SK-N-MC (cell line): Measurements from ENCODE around the gene TBC1D1.

Experiments used
- DNase-seq: peaks from one replicate; pipeline ENCODE4 v3.0.0-alpha.2; 2011; ENCODE audit warnings: low read depth, low spot score
- H3K27ac ChIP-seq: fragments of 200-600 bp; sonication (generic); 2 replicates; pipeline ENCODE4 v1.5.1; 2016; ENCODE audit warnings: mixed run types
- H3K36me3 ChIP-seq: fragments of 200-600 bp; sonication (generic); 2 replicates; pipeline ENCODE4 v1.6.1; 2017; ENCODE audit warnings: antibody characterized with exemption, low read length, mixed read lengths; ENCODE audit not compliant: insufficient read depth
- H3K4me3 ChIP-seq: fragments of 200-600 bp; sonication (generic); 2 replicates; pipeline ENCODE4 v1.5.1; 2016
- H3K9ac ChIP-seq: fragments of 200-600 bp; sonication (generic); 2 replicates; pipeline ENCODE4 v1.8.0; 2017; ENCODE audit warnings: mixed run types, mixed read lengths; ENCODE audit not compliant: insufficient read length
- H3K9me3 ChIP-seq: fragments of 200-600 bp; sonication (generic); 2 replicates; pipeline ENCODE4 v1.6.1; 2017; ENCODE audit warnings: low read depth, mild to moderate bottlenecking, antibody characterized with exemption, low read length, moderate library complexity, mixed read lengths
- EZH2 ChIP-seq: fragments of 200-600 bp; sonication (generic); IDR thresholded peaks from one replicate; pipeline ENCODE4 v1.6.1; 2017; ENCODE audit warnings: antibody characterized with exemption
- FOXP2 ChIP-seq: optimal IDR thresholded peaks from 2 replicates; pipeline ENCODE3; 2011; ENCODE audit warnings: mild to moderate bottlenecking, moderate library complexity; ENCODE audit not compliant: insufficient read depth; ENCODE audit errors: extremely low read length, control extremely low read depth
- POLR2AphosphoS5 ChIP-seq: IDR thresholded peaks from 2 replicates; pipeline ENCODE4 v1.6.1; 2012; ENCODE audit warnings: mild to moderate bottlenecking, low read depth, low read length, borderline replicate concordance

TBC1D1 gene

DNA sequence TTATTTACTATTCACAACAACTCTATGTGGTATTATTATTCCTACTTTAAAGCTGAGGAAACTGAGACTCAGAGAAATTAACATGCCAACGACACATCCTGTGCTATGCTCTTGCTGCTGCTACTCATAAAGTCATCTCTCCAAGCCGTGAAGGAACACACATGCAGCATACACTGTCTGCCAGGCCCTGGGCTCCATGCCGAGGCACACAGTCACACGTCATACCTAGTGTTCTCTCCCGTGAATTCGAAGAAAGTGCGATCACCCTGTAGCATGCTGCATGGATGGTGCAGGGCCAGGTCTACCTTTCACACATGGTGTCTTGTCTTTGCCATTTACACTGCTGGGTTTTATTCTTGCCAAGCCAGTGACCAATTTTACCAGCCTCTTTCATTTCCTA is 34.1 kb downstream of the TBC1D1 start:
- no peaks in the 10 kb centered on the region for H3K9me3 ChIP-seq
- H3K27ac ChIP-seq = no peak overlapping the region
- H3K4me3 ChIP-seq = no peak overlapping the region
- TF ChIP-seq EZH2 (no peak), POLR2AphosphoS5 (no peak)
- DNase-seq = no peak
- H3K36me3 ChIP-seq = no peaks in the 10 kb centered on the region
- H3K9ac ChIP-seq = no peak overlapping the region

DNA sequence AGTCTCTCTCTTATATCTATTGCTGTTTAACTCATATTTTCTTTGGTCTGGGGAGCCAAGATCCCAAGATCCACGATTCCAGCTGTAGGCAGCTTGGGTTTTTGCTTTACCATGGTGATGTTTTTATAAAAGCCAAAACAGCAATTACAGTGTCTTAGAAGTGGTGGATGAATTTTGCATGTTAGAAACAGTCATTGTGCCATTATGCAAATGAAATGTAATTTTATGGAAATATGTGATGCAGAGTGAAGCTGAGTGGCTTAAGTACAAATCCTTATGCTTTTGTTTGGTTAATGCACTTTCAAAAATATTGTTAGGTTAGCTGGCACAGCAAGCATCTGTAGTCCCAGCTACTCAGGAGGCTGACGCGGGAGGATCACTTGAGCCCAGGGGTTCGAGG is 36.5 kb downstream of the TBC1D1 start:
- no peak for TF ChIP-seq FOXP2
- TF ChIP-seq POLR2AphosphoS5 = no peak
- no peak for TF ChIP-seq EZH2
- H3K9me3 ChIP-seq = no peaks in the 10 kb centered on the region
- no peak overlapping the region for H3K4me3 ChIP-seq
- no peak overlapping the region for H3K9ac ChIP-seq
- no peak overlapping the region for H3K27ac ChIP-seq
- no peak for DNase-seq
- no peaks in the 10 kb centered on the region for H3K36me3 ChIP-seq

DNA sequence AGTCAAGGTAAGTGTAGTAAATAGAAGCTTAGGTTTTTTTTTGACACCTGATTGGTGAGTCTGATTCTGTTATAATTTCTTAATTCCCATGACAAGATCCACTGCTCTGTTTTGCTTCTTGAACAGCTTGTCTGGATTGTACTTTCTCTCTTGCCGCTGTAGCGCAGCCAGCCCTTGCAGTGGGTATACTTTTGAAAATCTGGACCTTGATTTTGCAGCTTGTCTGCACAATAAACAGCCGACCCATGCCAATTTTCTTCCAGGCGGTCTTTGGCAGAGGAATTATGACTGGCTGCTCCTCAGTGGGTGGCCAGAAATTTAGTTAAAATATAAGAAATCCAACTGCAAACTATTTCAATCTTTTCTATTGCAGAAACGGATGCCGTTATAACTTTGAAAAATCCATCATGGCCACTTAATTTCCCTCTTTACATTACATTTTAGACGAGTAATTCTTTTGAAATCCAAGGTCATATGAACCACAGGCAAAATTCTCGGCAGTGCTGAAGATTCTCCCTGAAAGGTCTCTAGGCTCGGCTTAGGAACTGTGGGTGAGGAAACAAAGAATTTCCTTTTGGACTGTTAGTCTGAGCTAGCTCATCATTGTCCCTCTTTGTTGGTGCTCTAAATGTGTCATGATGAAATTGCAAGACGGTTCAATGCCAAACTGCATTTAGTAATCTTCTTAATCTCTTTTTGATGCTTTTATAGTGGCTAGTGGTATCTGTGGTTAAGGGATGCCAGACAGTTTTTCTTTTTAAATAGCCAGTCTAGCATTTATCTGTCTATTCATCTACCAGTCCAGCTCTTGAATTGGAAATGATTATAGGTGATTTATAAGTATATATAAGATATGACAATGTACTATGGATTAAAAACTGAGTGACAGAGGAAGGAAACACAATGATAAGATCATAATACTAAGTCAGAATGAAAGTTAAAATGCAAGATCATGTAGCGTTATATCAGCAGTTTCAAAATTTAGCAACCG is 37.8 kb downstream of the TBC1D1 start:
- Histone ChIP-seq H3K4me3 (no peak overlapping the region), H3K27ac (no peak overlapping the region), H3K36me3 (no peaks in the 10 kb centered on the region), H3K9me3 (no peaks in the 10 kb centered on the region), H3K9ac (no peak overlapping the region)
- no peak for TF ChIP-seq FOXP2
- no peak for TF ChIP-seq POLR2AphosphoS5
- TF ChIP-seq EZH2 = no peak
- no peak for DNase-seq

DNA sequence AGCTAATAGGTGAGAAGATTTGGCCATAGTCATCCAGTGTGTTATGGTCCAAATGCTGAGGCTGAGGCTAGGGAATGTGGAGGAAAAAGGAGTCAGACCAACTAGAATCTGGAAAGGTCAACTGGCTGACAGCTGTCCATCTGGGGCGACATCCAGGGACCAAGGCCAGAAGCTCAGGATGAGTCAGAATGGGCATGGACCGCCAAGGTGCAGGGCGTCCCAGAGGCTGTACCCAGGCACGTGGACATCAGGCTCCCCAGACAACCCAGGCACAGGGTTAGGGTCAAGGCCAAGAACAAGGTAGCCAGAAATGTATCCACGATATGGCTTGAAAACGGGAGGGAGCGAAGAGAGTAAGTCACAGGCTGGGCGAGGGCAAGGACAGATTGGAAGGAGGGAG is 43.2 kb downstream of the TBC1D1 start:
- Histone ChIP-seq H3K9me3 (no peaks in the 10 kb centered on the region), H3K9ac (no peak overlapping the region), H3K27ac (no peak overlapping the region), H3K4me3 (no peak overlapping the region), H3K36me3 (no peaks in the 10 kb centered on the region)
- no peak for TF ChIP-seq POLR2AphosphoS5
- TF ChIP-seq FOXP2 = no peak
- no peak for TF ChIP-seq EZH2
- DNase-seq = no peak

DNA sequence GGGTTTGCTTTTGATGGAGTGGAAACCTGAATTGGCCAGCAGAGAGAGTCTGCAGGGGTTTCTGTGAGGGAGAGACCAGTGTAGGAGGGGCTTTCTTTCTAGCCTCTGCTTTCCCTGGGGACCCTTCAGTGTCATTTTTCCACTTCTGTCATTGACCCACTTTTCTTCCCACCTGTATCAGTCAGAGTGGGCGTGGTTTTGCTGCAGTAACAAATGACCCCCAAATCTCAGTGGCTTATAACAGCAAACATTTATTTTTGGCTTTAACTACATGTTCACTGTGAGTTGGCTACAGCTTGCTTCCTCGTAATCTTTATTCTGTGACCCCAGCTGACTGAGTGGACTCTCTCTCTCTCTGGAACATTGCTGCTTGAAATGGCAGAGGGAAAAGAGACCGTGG is 43.7 kb downstream of the TBC1D1 start:
- Histone ChIP-seq H3K4me3 (no peak overlapping the region), H3K9me3 (no peaks in the 10 kb centered on the region), H3K9ac (no peak overlapping the region), H3K36me3 (no peaks in the 10 kb centered on the region), H3K27ac (no peak overlapping the region)
- TF ChIP-seq POLR2AphosphoS5 (no peak), FOXP2 (no peak), EZH2 (no peak)
- DNase-seq = no peak

- Histone ChIP-seq H3K27ac (no peak overlapping the region), H3K9me3 (no peaks in the 10 kb centered on the region), H3K4me3 (no peak overlapping the region), H3K9ac (no peak overlapping the region), H3K36me3 (no peaks in the 10 kb centered on the region)
- DNase-seq = no peak
- no peak for TF ChIP-seq EZH2
- no peak for TF ChIP-seq FOXP2
- TF ChIP-seq POLR2AphosphoS5 = no peak
Observed at GRCh38 chr4:37935026-37935425, 44.1 kb downstream of the TBC1D1 start.

- H3K9ac ChIP-seq = no peak overlapping the region
- H3K4me3 ChIP-seq = no peak overlapping the region
- TF ChIP-seq FOXP2 (no peak), POLR2AphosphoS5 (no peak), EZH2 (no peak)
- DNase-seq = no peak
- no peak overlapping the region for H3K27ac ChIP-seq
- no peaks in the 10 kb centered on the region for H3K36me3 ChIP-seq
- no peaks in the 10 kb centered on the region for H3K9me3 ChIP-seq
Observed at GRCh38 chr4:37936889-37937498, 46.1 kb downstream of the TBC1D1 start.

DNA sequence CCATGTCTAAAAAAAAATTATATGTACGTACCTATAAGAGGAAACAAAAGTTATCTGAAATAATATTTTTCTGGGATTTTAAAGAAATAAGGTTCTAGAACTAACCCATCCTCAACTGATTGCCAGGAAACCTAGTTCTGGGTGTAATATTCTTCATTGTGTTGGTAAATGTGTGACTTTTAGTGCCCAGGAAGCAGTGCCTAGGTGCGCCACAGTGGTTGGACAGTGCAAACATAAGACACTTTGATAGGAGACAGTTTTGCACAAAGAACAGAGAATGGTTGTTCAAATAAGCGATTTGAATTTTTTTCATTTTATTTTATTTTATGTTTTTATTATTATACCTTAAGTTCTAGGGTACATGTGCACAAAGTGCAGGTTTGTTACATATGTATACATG is 47.3 kb downstream of the TBC1D1 start:
- H3K36me3 ChIP-seq = no peaks in the 10 kb centered on the region
- DNase-seq = no peak
- no peak overlapping the region for H3K27ac ChIP-seq
- no peak overlapping the region for H3K9ac ChIP-seq
- no peak overlapping the region for H3K4me3 ChIP-seq
- no peak for TF ChIP-seq FOXP2
- no peak for TF ChIP-seq POLR2AphosphoS5
- TF ChIP-seq EZH2 = no peak
- no peaks in the 10 kb centered on the region for H3K9me3 ChIP-seq
